Gastroesophageal sphincter (tissue), 3 donors: Measurements from ENCODE around the gene PRAMEF12.

Source experiments
- EP300 ChIP-seq: sonication (generic); formaldehyde crosslinking; IDR thresholded peaks from one replicate; pipeline ENCODE4 v1.6.1; 2017; ENCODE audit warnings: antibody characterized with exemption, mild to moderate bottlenecking
- POLR2A ChIP-seq, 2 donors: fragments of 450-650 bp; IDR thresholded peaks; one replicate each; pipeline ENCODE4 v1.6.1; 2017; ENCODE audit warnings: antibody characterized with exemption in 2 of 2, mild to moderate bottlenecking in 2 of 2, moderate library complexity in 1 of 2
- TF ChIP-seq, protein P1 (sequence below), 4 experiments: fragments of 200-600 bp in 2 of 4; fragments of 450-650 bp in 2 of 4; sonication (generic) in 1 of 4; IDR thresholded peaks; one replicate each; pipeline ENCODE4 v1.5.1; 2017 to 2019; ENCODE audit warnings: antibody characterized with exemption in 4 of 4, mild to moderate bottlenecking in 2 of 4, moderate library complexity in 2 of 4

DNA sequence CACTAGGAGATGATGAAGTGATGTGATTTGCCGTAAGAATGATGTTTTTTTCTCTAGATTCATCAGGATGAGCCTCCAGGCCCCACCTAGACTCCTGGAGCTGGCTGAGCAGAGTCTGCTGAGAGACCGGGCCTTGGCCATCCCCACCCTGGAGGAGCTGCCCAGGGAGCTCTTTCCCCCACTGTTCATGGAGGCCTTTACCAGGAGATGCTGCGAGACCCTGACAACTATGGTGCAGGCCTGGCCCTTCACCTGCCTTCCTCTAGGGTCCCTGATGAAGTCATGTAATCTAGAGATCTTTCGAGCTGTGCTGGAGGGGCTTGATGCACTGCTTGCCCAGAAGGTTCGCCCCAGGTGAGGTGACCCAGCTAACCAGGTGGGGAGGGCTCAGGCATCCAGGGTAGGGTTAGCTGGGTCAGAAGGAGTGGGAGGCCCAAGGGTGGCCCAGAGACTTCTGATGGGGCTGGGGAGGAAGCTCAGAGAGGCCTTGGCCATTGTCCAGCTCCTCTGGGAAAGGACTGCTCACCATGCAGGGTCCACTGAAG, 1.3 kb downstream of the PRAMEF12 start:
- TF ChIP-seq, protein P1, sequence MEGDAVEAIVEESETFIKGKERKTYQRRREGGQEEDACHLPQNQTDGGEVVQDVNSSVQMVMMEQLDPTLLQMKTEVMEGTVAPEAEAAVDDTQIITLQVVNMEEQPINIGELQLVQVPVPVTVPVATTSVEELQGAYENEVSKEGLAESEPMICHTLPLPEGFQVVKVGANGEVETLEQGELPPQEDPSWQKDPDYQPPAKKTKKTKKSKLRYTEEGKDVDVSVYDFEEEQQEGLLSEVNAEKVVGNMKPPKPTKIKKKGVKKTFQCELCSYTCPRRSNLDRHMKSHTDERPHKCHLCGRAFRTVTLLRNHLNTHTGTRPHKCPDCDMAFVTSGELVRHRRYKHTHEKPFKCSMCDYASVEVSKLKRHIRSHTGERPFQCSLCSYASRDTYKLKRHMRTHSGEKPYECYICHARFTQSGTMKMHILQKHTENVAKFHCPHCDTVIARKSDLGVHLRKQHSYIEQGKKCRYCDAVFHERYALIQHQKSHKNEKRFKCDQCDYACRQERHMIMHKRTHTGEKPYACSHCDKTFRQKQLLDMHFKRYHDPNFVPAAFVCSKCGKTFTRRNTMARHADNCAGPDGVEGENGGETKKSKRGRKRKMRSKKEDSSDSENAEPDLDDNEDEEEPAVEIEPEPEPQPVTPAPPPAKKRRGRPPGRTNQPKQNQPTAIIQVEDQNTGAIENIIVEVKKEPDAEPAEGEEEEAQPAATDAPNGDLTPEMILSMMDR (IDR thresholded peaks at IDR 0.05), result no peak
- no peak for TF ChIP-seq POLR2A (IDR thresholded peaks at IDR 0.05)
- no peak for TF ChIP-seq EP300
